Panc1 (cell line): Measurements from ENCODE around the gene CA10. TPM values are rescaled to one million over a fixed set of nuclear protein-coding genes. Genes with fewer than 3 reads are reported as not detected.

Experiments used
- ATAC-seq: fragments of 200-7000 bp; cut with Tn5 transposase; 2 replicates; pipeline ENCODE4 v1.9.1; 2020; ENCODE audit warnings: mild to moderate bottlenecking, moderate library complexity
- BruUV-seq: library from RNA; stranded (reverse); fragments of 400-500 nt; replicated peaks from 2 replicates; lab custom pipeline; 2021; lab: Mats Ljungman, UMichigan
- CTCF ChIA-PET: fragments of 300-600 bp; sonication (Branson Sonifier 250); formaldehyde crosslinking; loops from one replicate; lab custom pipeline; 2022; ENCODE audit warnings: antibody characterized with exemption; lab: Charles Lee
- POLR2A ChIA-PET: fragments of 300-600 bp; sonication (Branson Sonifier 250); formaldehyde crosslinking; loops from one replicate; lab custom pipeline; 2022; ENCODE audit warnings: antibody characterized with exemption; lab: Charles Lee
- DNase-seq: peaks from one replicate; pipeline ENCODE4 v3.0.0-alpha.2; 2010; ENCODE audit warnings: low read depth, low spot score
- H3K27ac ChIP-seq: 2 replicates; pipeline ENCODE4 v1.5.1; 2011; ENCODE audit warnings: mild to moderate bottlenecking, low read length, inconsistent platforms
- H3K27me3 ChIP-seq: fragments of 200-500 bp; sonication (Bioruptor generic); 2 replicates; pipeline ENCODE4 v1.6.0; 2014; ENCODE audit warnings: low read length, inconsistent platforms; ENCODE audit not compliant: control insufficient read depth, insufficient read depth
- H3K36me3 ChIP-seq: fragments of 200-500 bp; sonication (Bioruptor generic); 2 replicates; pipeline ENCODE4 v1.5.1; 2014; ENCODE audit warnings: inconsistent platforms, mild to moderate bottlenecking, low read length, moderate library complexity; ENCODE audit not compliant: control insufficient read depth, insufficient read depth
- H3K4me1 ChIP-seq: 2 replicates; pipeline ENCODE4 v1.5.1; 2011; ENCODE audit warnings: inconsistent platforms, mild to moderate bottlenecking, low read length, moderate library complexity; ENCODE audit not compliant: control insufficient read depth, insufficient read depth
- H3K4me3 ChIP-seq, 2 experiments: 2 replicates each; pipeline ENCODE4 v1.5.1; 2011 to 2012; ENCODE audit warnings: low read depth in 2 of 2, low read length in 2 of 2, mild to moderate bottlenecking in 2 of 2, inconsistent platforms in 1 of 2, moderate library complexity in 1 of 2
- H3K9me3 ChIP-seq: fragments of 200-500 bp; sonication (Bioruptor generic); 2 replicates; pipeline ENCODE4 v1.5.1; 2014; ENCODE audit warnings: low read depth, mild to moderate bottlenecking, inconsistent platforms, low read length, moderate library complexity; ENCODE audit not compliant: control insufficient read depth, insufficient read depth
- CTCF ChIP-seq: fragments of 450-650 bp; IDR thresholded peaks from 2 replicates; pipeline ENCODE4 v1.5.1; 2017; ENCODE audit warnings: mild to moderate bottlenecking
- POLR2AphosphoS5 ChIP-seq: IDR thresholded peaks from 2 replicates; pipeline ENCODE4 v1.6.1; 2012; ENCODE audit warnings: mild to moderate bottlenecking, low read depth, low read length, moderate library complexity
- SIN3A ChIP-seq: IDR thresholded peaks from 2 replicates; pipeline ENCODE4 v1.6.1; 2012; ENCODE audit warnings: low read depth, mild to moderate bottlenecking, low read length, moderate library complexity, borderline replicate concordance; ENCODE audit not compliant: insufficient read depth
- TCF7L2 ChIP-seq: IDR thresholded peaks from 2 replicates; pipeline ENCODE4 v1.6.1; 2011; ENCODE audit warnings: mild to moderate bottlenecking, low read depth, low read length, inconsistent platforms
- in situ Hi-C: cut with HindIII; loops from 2 replicates; pipeline ENCODE4 v1.10.0; 2016; ENCODE audit warnings: low sequenced_read_pairs, low pct_unique_long_range_greater_than_20kb
- intact Hi-C: fragments of 100-400 bp; cut with micrococcal nuclease; formaldehyde crosslinking; loops from one replicate; pipeline ENCODE4 v1.10.0; 2022; ENCODE audit not compliant: unreplicated experiment
- total RNA-seq: library from RNA; stranded (reverse); gene quantifications from one replicate; pipeline ENCODE4 v1.2.1, GENCODE V29; 2021; ENCODE audit not compliant: unreplicated experiment
- TF ChIP-seq, protein P1 (sequence below), 2 experiments: IDR thresholded peaks; 2 replicates each; pipeline ENCODE4 v1.6.1; 2011 to 2012; ENCODE audit warnings: low read depth in 2 of 2, control low read depth in 1 of 2, low read length in 1 of 2, mild to moderate bottlenecking in 1 of 2, moderate library complexity in 1 of 2; ENCODE audit not compliant: insufficient read depth in 1 of 2

Gene CA10
- total RNA-seq, 1 experiment from 2014 or later, result not detected

- ChIA-PET POLR2A (no interaction called here), CTCF (no interaction called here)
- no peaks in the 10 kb centered on the region for H3K36me3 ChIP-seq
- no peak overlapping the region for H3K4me3 ChIP-seq
- intact Hi-C loops, result no loop called here
- no peak overlapping the region for H3K27ac ChIP-seq
- no peak for DNase-seq
- no peaks in the 10 kb centered on the region for H3K27me3 ChIP-seq
- TF ChIP-seq SIN3A (no peak), CTCF (no peak), TCF7L2 (no peak)
- no peaks in the 10 kb centered on the region for H3K4me1 ChIP-seq
- no peaks in the 10 kb centered on the region for H3K9me3 ChIP-seq
- BruUV-seq, result no TSS peak
- in situ Hi-C loops, result no loop called here
- ATAC-seq, result no peak
These were observed 548.4 kb downstream of the CA10 start for GRCh38 chr17:51610155-51610554.

DNA sequence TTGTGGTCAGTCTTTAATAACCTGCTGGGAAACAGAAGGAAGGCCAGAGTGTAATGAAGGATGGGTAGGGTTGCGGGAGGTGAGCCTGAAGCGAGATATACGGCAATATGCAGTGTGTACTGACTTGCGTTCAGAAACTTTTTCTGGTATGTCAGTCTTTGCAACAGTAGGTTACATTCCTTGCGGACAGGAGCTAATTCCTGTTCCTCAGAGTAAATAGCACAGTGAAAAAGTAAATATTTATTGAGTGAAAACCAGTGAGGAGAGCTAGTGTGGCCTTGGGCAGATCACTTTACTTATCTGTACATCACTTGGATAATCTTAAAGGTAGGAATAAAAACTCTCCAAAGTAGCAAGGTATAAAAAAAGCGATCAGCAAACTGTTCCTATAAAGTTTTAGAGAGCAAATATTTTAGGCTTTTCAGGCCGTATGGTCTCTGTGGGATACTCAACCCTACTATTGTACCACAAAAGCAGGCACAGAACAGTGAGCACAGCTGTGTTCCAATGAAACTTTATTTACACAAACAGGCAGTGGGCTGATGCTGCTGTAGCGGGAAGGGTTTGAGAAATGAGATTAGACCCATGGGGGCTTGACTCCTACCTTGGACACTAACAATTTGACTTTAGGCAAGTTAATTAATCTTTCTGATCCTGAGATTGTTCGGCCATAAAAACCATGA lies 550.1 kb downstream of the CA10 start:
- ATAC-seq (no peak), DNase-seq (no peak)
- BruUV-seq, result no TSS peak
- TF ChIP-seq CTCF, result no peak
- no peak for TF ChIP-seq SIN3A
- TF ChIP-seq POLR2AphosphoS5, result no peak
- no peak for TF ChIP-seq TCF7L2
- TF ChIP-seq, protein P1, sequence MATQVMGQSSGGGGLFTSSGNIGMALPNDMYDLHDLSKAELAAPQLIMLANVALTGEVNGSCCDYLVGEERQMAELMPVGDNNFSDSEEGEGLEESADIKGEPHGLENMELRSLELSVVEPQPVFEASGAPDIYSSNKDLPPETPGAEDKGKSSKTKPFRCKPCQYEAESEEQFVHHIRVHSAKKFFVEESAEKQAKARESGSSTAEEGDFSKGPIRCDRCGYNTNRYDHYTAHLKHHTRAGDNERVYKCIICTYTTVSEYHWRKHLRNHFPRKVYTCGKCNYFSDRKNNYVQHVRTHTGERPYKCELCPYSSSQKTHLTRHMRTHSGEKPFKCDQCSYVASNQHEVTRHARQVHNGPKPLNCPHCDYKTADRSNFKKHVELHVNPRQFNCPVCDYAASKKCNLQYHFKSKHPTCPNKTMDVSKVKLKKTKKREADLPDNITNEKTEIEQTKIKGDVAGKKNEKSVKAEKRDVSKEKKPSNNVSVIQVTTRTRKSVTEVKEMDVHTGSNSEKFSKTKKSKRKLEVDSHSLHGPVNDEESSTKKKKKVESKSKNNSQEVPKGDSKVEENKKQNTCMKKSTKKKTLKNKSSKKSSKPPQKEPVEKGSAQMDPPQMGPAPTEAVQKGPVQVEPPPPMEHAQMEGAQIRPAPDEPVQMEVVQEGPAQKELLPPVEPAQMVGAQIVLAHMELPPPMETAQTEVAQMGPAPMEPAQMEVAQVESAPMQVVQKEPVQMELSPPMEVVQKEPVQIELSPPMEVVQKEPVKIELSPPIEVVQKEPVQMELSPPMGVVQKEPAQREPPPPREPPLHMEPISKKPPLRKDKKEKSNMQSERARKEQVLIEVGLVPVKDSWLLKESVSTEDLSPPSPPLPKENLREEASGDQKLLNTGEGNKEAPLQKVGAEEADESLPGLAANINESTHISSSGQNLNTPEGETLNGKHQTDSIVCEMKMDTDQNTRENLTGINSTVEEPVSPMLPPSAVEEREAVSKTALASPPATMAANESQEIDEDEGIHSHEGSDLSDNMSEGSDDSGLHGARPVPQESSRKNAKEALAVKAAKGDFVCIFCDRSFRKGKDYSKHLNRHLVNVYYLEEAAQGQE (IDR thresholded peaks at IDR 0.05; ENCODE audit: insufficient read depth in 1 of 2, low read depth in 2 of 2, low read length in 1 of 2), result no peak
- intact Hi-C loops (no loop called here), in situ Hi-C loops (no loop called here)
- no peak overlapping the region for H3K4me3 ChIP-seq
- H3K4me1 ChIP-seq, result no peaks in the 10 kb centered on the region
- no peak overlapping the region for H3K27ac ChIP-seq
- ChIA-PET CTCF (no interaction called here), POLR2A (no interaction called here)
- no peaks in the 10 kb centered on the region for H3K36me3 ChIP-seq
- no peaks in the 10 kb centered on the region for H3K27me3 ChIP-seq
- H3K9me3 ChIP-seq, result no peaks in the 10 kb centered on the region
